ENCODE data around the gene CRTAC1. TPM values are rescaled to one million over a fixed set of nuclear protein-coding genes. Genes with fewer than 3 reads are reported as not detected.

Gene CRTAC1
- polyA plus RNA-seq, 3 donors: not detected

GRCh38 chr10:97887399-97887798 is 143.0 kb downstream of the CRTAC1 start:
- Histone ChIP-seq H3K27me3 (ENCODE audit: control insufficient read depth in 2 of 2, insufficient read depth in 2 of 2, low read length in 2 of 2) (no peaks in the 10 kb centered on the region), H3K27ac (ENCODE audit: low read depth in 1 of 2, low read length in 2 of 2) (no peak overlapping the region), H4K20me1 (ENCODE audit: insufficient read depth, low read length) (no peaks in the 10 kb centered on the region), H3K9me3 (replicated peaks in 1 of 2; ENCODE audit: control insufficient read depth in 1 of 2, insufficient read depth in 1 of 2, low read length in 2 of 2) (no peaks in the 10 kb centered on the region), H3K79me2 (ENCODE audit: insufficient read depth, low read length) (no peaks in the 10 kb centered on the region), H3K4me2 (replicated peaks; ENCODE audit: extremely low read depth, low read length, poor library complexity, severe bottlenecking) (no peak overlapping the region), H3K36me3 (replicated peaks in 1 of 2; ENCODE audit: control insufficient read depth in 1 of 2, insufficient read depth in 2 of 2, low read length in 2 of 2) (no peaks in the 10 kb centered on the region), H2AFZ (ENCODE audit: insufficient read depth, low read depth, low read length, poor library complexity, severe bottlenecking) (no peak overlapping the region), H3K4me3 (replicated peaks in 1 of 3; ENCODE audit: low read depth in 2 of 3, low read length in 3 of 3) (no peak overlapping the region), H3K4me1 (ENCODE audit: control insufficient read depth in 1 of 2, insufficient read depth in 2 of 2, low read length in 2 of 2) (no peaks in the 10 kb centered on the region), H3K9ac (ENCODE audit: insufficient read depth, low read length, poor library complexity, severe bottlenecking) (no peak overlapping the region)
- no peak for TF ChIP-seq CTCF (IDR thresholded peaks at IDR 0.05)
- H3K9me3 Mint-ChIP-seq: peaks cover 0 to 2% (median 0%) of the 10 kb centered on the region in 7 donors
- intact Hi-C loops (cut with micrococcal nuclease): no loop called here
- DNase-seq: no peak
- no peaks in the 10 kb centered on the region for H3K4me1 Mint-ChIP-seq
- WGBS (ENCODE audit: insufficient coverage): 82% methylated on average over 4 of the region's 6 CpGs
- H3K27ac Mint-ChIP-seq: no peak overlapping the region
- no peaks in the 10 kb centered on the region for H3K36me3 Mint-ChIP-seq
- no peak overlapping the region for H3K4me3 Mint-ChIP-seq
- H3K27me3 Mint-ChIP-seq (ENCODE audit: low read depth in 3 of 3): peaks cover 3 to 10% (median 8%) of the 10 kb centered on the region in 3 donors

- Histone ChIP-seq H3K4me3 (replicated peaks in 1 of 3; ENCODE audit: low read depth in 2 of 3, low read length in 3 of 3) (no peak overlapping the region), H3K4me2 (replicated peaks; ENCODE audit: extremely low read depth, low read length, poor library complexity, severe bottlenecking) (no peak overlapping the region), H3K9ac (ENCODE audit: insufficient read depth, low read length, poor library complexity, severe bottlenecking) (no peak overlapping the region), H3K4me1 (ENCODE audit: control insufficient read depth in 1 of 2, insufficient read depth in 2 of 2, low read length in 2 of 2) (no peaks in the 10 kb centered on the region), H3K79me2 (ENCODE audit: insufficient read depth, low read length) (no peaks in the 10 kb centered on the region), H3K27me3 (ENCODE audit: control insufficient read depth in 2 of 2, insufficient read depth in 2 of 2, low read length in 2 of 2) (no peaks in the 10 kb centered on the region), H2AFZ (ENCODE audit: insufficient read depth, low read depth, low read length, poor library complexity, severe bottlenecking) (no peak overlapping the region), H4K20me1 (ENCODE audit: insufficient read depth, low read length) (no peaks in the 10 kb centered on the region), H3K27ac (ENCODE audit: low read depth in 1 of 2, low read length in 2 of 2) (no peak overlapping the region), H3K9me3 (replicated peaks in 1 of 2; ENCODE audit: control insufficient read depth in 1 of 2, insufficient read depth in 1 of 2, low read length in 2 of 2) (no peaks in the 10 kb centered on the region), H3K36me3 (replicated peaks in 1 of 2; ENCODE audit: control insufficient read depth in 1 of 2, insufficient read depth in 2 of 2, low read length in 2 of 2) (no peaks in the 10 kb centered on the region)
- no peak for TF ChIP-seq CTCF (IDR thresholded peaks at IDR 0.05)
- H3K27me3 Mint-ChIP-seq (ENCODE audit: low read depth in 3 of 3): peaks cover 4 to 12% (median 4%) of the 10 kb centered on the region in 3 donors
- no peaks in the 10 kb centered on the region for H3K36me3 Mint-ChIP-seq
- H3K4me3 Mint-ChIP-seq: no peak overlapping the region
- no peak overlapping the region for H3K27ac Mint-ChIP-seq
- no peaks in the 10 kb centered on the region for H3K4me1 Mint-ChIP-seq
- intact Hi-C loops (cut with micrococcal nuclease): no loop called here
- 95% methylated on average over 3 of the region's 5 CpGs for WGBS (ENCODE audit: insufficient coverage)
- DNase-seq: no peak
- peaks cover 0 to 2% (median 0%) of the 10 kb centered on the region in 7 donors for H3K9me3 Mint-ChIP-seq
These were observed 144.1 kb downstream of the CRTAC1 start for GRCh38 chr10:97886286-97886685.
